Breast epithelium (tissue), 4 donors: ENCODE results near the gene LRRK1. TPM values are rescaled to one million over a fixed set of nuclear protein-coding genes. Genes with fewer than 3 reads are reported as not detected.

Source experiments
- DNase-seq, 2 donors: peaks; one replicate each; pipeline ENCODE4 v3.0.0-alpha.2; 2019; ENCODE audit warnings: low spot score in 2 of 2
- H3K27ac ChIP-seq, 2 donors: fragments of 200-600 bp; sonication (generic) in 1 of 2; one replicate each; pipeline ENCODE4 v1.5.1; 2016 to 2019; ENCODE audit warnings: mild to moderate bottlenecking in 1 of 2
- H3K27me3 ChIP-seq, 2 donors: fragments of 200-600 bp; sonication (generic) in 1 of 2; one replicate each; pipeline versions ENCODE4 v1.5.1 to v1.6.0; 2017 to 2019; ENCODE audit warnings: control low read depth in 1 of 2, mild to moderate bottlenecking in 1 of 2
- H3K36me3 ChIP-seq: fragments of 200-600 bp; one replicate; pipeline ENCODE4 v1.5.1; 2019
- H3K4me1 ChIP-seq, 2 donors: fragments of 200-600 bp; sonication (generic); one replicate each; pipeline ENCODE4 v1.5.1; 2016 to 2019; ENCODE audit warnings: control low read depth in 1 of 2
- H3K4me3 ChIP-seq, 3 donors: fragments of 200-600 bp; sonication (generic); 1 replicate in 2 of 3; 2 replicates in 1 of 3; pipeline ENCODE4 v1.5.1; 2016 to 2019; ENCODE audit warnings: mild to moderate bottlenecking in 3 of 3, moderate library complexity in 2 of 3
- H3K9me3 ChIP-seq, 2 donors: fragments of 200-600 bp; sonication (generic) in 1 of 2; one replicate each; pipeline ENCODE4 v1.5.1; 2016 to 2019; ENCODE audit warnings: control low read depth in 1 of 2
- CTCF ChIP-seq, 3 donors: fragments of 450-650 bp; IDR thresholded peaks; one replicate each; pipeline ENCODE4 v1.5.1; 2016 to 2017; ENCODE audit warnings: antibody characterized with exemption in 3 of 3, mild to moderate bottlenecking in 3 of 3, moderate library complexity in 3 of 3
- POLR2A ChIP-seq: fragments of 450-650 bp; IDR thresholded peaks from one replicate; pipeline ENCODE4 v1.6.1; 2016; ENCODE audit warnings: antibody characterized with exemption, mild to moderate bottlenecking, moderate library complexity
- POLR2AphosphoS5 ChIP-seq, 3 donors: sonication (generic); formaldehyde crosslinking; IDR thresholded peaks; one replicate each; pipeline ENCODE4 v1.6.1; 2017; ENCODE audit warnings: antibody characterized with exemption in 3 of 3
- intact Hi-C: fragments of 100-400 bp; cut with DNase I; formaldehyde crosslinking; loops from one replicate; pipeline ENCODE4 v1.15.1; 2023; ENCODE audit warnings: low total_unique reads
- total RNA-seq, 3 donors: library from RNA; depleted of rRNA; stranded (reverse); fragments of >200 nt; gene quantifications; one replicate each; pipeline ENCODE4 v1.1.0, GENCODE V29; 2016

LRRK1 gene
- total RNA-seq, 3 donors from 2014 or later, result 10.1 to 18.7 (median 14.4) TPM

DNA sequence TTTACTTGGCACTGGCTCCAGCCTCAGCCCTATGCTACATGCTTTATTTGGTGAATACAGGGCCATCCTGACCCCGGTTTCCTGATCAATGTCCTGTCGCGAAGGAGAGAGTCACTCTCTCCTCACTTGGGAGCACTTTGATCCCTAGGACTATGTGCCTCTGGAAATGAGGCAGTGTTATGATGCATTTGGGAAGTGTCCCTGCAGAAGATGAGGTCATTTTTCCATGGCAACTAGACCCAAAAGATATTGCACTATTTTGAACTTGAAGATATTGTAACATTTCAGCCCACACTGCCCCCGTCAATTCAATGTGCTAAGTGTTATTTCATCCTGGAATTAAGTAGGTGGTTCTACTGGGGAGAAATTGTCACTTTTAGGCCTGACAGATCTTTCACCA, 68.0 kb downstream of the LRRK1 start:
- DNase-seq, result no peak
- intact Hi-C loops, result no loop called here
- peak overlapping the region; percentile 36 for H3K27ac ChIP-seq

DNA sequence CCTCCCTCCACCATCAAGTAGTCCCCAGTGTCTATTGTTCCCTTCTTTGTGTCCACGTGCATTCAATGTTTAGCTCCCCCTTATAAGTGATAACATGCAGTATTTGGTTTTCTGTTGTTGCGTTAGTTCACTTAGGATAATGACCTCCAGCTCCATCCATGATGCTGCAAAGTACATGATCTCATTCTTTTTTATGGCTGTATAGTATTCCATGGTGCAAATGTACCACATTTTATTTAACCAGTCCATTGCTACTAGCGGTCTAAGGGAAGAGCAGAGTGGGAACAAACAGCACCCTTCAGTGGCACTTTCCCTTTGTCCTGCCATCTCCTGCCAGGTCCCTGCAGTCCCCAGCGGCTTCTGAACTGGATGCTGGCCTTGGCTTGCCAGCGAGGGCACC, 69.1 kb downstream of the LRRK1 start:
- no peak for TF ChIP-seq POLR2AphosphoS5 (IDR thresholded peaks at IDR 0.05)
- no peak for TF ChIP-seq CTCF (IDR thresholded peaks at IDR 0.05)
- no peak for TF ChIP-seq POLR2A
- H3K4me3 ChIP-seq, result no peak overlapping the region
- H3K9me3 ChIP-seq, result no peaks in the 10 kb centered on the region
- no peaks in the 10 kb centered on the region for H3K27me3 ChIP-seq
- no peak overlapping the region for H3K27ac ChIP-seq
- no peaks in the 10 kb centered on the region for H3K4me1 ChIP-seq
- DNase-seq, result no peak
- peaks cover 8% of the 10 kb centered on the region for H3K36me3 ChIP-seq
- intact Hi-C loops, result no loop called here

More for the DNA sequence above, 68.0 kb downstream of the LRRK1 start:
- H3K4me3 ChIP-seq, result no peak overlapping the region
- TF ChIP-seq POLR2A (no peak), CTCF (IDR thresholded peaks at IDR 0.05) (no peak), POLR2AphosphoS5 (IDR thresholded peaks at IDR 0.05) (no peak)
- peaks cover 8% of the 10 kb centered on the region for H3K36me3 ChIP-seq
- no peaks in the 10 kb centered on the region for H3K27me3 ChIP-seq
- no peaks in the 10 kb centered on the region for H3K4me1 ChIP-seq
- no peaks in the 10 kb centered on the region for H3K9me3 ChIP-seq

GRCh38 chr15:100988857-100989256, 69.7 kb downstream of the LRRK1 start:
- H3K27ac ChIP-seq, result no peak overlapping the region
- H3K4me3 ChIP-seq, result no peak overlapping the region
- no peak for DNase-seq
- no peaks in the 10 kb centered on the region for H3K9me3 ChIP-seq
- no peaks in the 10 kb centered on the region for H3K4me1 ChIP-seq
- intact Hi-C loops, result no loop called here
- TF ChIP-seq POLR2A (no peak), CTCF (IDR thresholded peaks at IDR 0.05) (no peak), POLR2AphosphoS5 (IDR thresholded peaks at IDR 0.05) (no peak)
- H3K36me3 ChIP-seq, result peaks cover 8% of the 10 kb centered on the region
- H3K27me3 ChIP-seq, result no peaks in the 10 kb centered on the region

DNA sequence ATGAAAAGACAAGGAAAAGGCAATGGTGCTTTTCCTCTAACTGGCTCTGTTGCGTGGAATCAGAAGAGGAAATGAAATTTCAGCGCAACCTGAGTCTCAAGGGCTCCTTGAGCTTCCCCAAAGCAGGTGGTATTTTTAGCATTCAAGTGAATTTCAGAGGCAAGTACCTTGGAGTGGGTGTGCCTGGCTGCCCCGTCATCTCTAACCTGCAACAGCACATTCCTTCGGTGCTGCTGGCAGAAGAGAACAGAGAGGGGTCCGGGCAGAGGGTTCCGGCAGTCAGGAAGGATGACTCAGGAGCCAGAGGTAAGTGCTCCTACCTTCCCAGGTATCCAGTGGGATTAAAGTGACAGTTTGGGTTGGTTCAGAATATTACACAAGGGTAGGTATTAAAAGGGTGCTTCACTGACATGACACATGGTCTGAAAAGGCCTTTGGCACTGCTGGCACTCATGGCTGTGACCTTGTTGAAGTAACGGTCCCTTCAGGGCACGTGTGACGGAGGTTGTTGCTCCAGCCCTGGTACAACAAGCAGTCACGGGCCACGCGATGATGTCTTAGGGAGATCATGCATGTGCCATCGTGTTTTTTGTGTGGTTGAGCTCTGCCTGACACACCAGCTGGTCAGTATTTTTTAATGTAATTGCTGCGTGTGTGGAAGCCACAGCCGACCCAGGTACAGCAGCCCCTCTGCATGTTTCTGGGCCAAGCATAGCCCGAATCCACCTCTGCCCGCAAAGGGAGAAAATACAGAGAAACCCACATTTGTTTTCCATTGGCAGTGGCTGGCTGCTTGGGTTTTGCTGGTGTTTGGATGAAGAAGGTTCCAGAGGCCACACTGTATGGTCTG, 75.7 kb downstream of the LRRK1 start:
- Histone ChIP-seq H3K4me1 (no peaks in the 10 kb centered on the region), H3K9me3 (no peaks in the 10 kb centered on the region), H3K4me3 (no peak overlapping the region), H3K27ac (no peak overlapping the region), H3K36me3 (peaks cover 3% of the 10 kb centered on the region), H3K27me3 (no peaks in the 10 kb centered on the region)
- intact Hi-C loops, result no loop called here
- TF ChIP-seq POLR2A, result no peak
- no peak for TF ChIP-seq POLR2AphosphoS5 (IDR thresholded peaks at IDR 0.05)
- TF ChIP-seq CTCF (IDR thresholded peaks at IDR 0.05), result no peak
- no peak for DNase-seq

DNA sequence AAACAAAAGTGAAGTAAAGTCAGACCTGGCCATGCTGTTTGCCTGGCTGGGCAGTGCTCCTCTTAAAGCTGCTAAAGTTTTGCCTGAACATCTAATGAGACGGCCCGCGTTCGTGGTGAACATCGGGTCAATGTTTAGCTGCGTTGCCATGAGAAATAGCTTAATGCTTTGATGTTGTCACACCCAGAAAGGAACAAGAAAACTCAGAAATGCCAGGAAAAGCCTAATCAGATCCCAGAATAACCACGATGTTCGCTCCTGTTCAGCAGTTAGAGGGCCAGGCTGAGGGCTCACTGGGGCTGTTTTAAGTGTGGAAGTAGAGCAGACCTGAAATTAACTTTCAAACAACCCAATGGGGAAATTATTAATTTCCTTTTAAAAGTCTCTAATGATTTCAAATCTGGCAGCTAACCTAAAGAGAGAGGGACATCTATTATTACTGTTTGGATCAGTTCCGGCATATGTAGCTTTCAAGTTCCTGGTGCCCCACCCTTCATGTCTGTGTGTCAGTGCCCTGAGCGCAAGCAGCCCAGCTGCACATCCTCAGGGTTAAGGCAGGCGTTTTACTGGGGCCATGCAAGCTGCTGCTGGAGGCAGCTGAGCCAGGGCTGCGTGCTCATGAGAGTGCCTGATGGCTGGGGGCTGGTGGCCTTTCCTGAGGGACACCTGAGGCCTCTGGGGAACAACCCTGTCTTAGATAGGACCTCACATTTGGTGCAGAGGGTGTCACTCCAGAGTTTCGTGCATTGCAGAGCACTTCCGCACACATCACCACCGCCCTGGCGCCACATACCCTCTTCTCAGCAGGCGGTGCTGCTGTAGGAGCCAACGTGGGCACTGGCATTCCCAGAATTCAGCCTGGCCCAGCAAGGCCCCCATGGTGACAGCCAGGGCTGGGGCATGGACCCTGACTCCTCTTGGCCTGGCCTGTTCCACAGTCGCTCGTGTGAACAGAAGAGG, 76.6 kb downstream of the LRRK1 start:
- Histone ChIP-seq H3K9me3 (no peaks in the 10 kb centered on the region), H3K4me1 (no peaks in the 10 kb centered on the region), H3K36me3 (no peaks in the 10 kb centered on the region), H3K27ac (no peak overlapping the region), H3K27me3 (no peaks in the 10 kb centered on the region), H3K4me3 (no peak overlapping the region)
- TF ChIP-seq POLR2A (no peak), POLR2AphosphoS5 (IDR thresholded peaks at IDR 0.05) (no peak), CTCF (IDR thresholded peaks at IDR 0.05) (no peak)
- intact Hi-C loops, result no loop called here
- no peak for DNase-seq
